Measurements from ENCODE around the gene SRPX.

- TF ChIP-seq CTCF (IDR thresholded peaks at IDR 0.05) (no peak), POLR2A (IDR thresholded peaks at IDR 0.05) (no peak)
Measured at GRCh38 chrX:38225093-38225492, 4.4 kb upstream of the SRPX start.
